Measurements from ENCODE around the gene LAPTM5. TPM values are rescaled to one million over a fixed set of nuclear protein-coding genes. Genes with fewer than 3 reads are reported as not detected.

LAPTM5 gene
- total RNA-seq, 1 experiment from 2014 or later, result 1.5 TPM

GRCh38 chr1:30731806-30732276 is 25.7 kb downstream of the LAPTM5 start:
- no peak for DNase-seq (ENCODE audit: low read depth)

GRCh38 chr1:30731109-30731805 is 26.3 kb downstream of the LAPTM5 start:
- DNase-seq (ENCODE audit: low read depth), result no peak

GRCh38 chr1:30730346-30731108 is 27.0 kb downstream of the LAPTM5 start:
- DNase-seq (ENCODE audit: low read depth), result no peak

- no peak for DNase-seq (ENCODE audit: low read depth)
Observed at GRCh38 chr1:30729901-30730300, 27.7 kb downstream of the LAPTM5 start.

GRCh38 chr1:30728832-30729638 is 28.5 kb downstream of the LAPTM5 start:
- DNase-seq (ENCODE audit: low read depth), result no peak

- no peak for DNase-seq (ENCODE audit: low read depth)
Observed at GRCh38 chr1:30728340-30728739, 29.2 kb downstream of the LAPTM5 start.

- DNase-seq (ENCODE audit: low read depth), result peak; percentile 55
Observed at GRCh38 chr1:30727824-30728223, 29.8 kb downstream of the LAPTM5 start.

GRCh38 chr1:30726773-30727684 is 30.5 kb downstream of the LAPTM5 start:
- no peak for DNase-seq (ENCODE audit: low read depth)

- DNase-seq (ENCODE audit: low read depth), result no peak
Observed at GRCh38 chr1:30726236-30726635, 31.3 kb downstream of the LAPTM5 start.

- DNase-seq (ENCODE audit: low read depth), result no peak
Observed at GRCh38 chr1:30725450-30726095, 32.0 kb downstream of the LAPTM5 start.

- DNase-seq (ENCODE audit: low read depth), result no peak
Observed at GRCh38 chr1:30724655-30725421, 32.7 kb downstream of the LAPTM5 start.

- no peak for DNase-seq (ENCODE audit: low read depth)
Observed at GRCh38 chr1:30724175-30724574, 33.4 kb downstream of the LAPTM5 start.

- no peak for DNase-seq (ENCODE audit: low read depth)
Observed at GRCh38 chr1:30723331-30723755, 34.2 kb downstream of the LAPTM5 start, which contains the start of gene MATN1. TSS of gene MATN1 (minus strand) at chr1:30723585. CDS start at chr1:30723551, 34 bp downstream.

GRCh38 chr1:30721812-30722537 is 35.6 kb downstream of the LAPTM5 start:
- no peak for DNase-seq (ENCODE audit: low read depth)

- DNase-seq (ENCODE audit: low read depth), result no peak
Observed at GRCh38 chr1:30721341-30721793, 36.2 kb downstream of the LAPTM5 start.

GRCh38 chr1:30720271-30721223 is 37.0 kb downstream of the LAPTM5 start:
- DNase-seq (ENCODE audit: low read depth), result no peak

Data from HT1080 (cell line).